H1 (cell line): Measurements from ENCODE around the gene TRIM43. TPM values are rescaled to one million over a fixed set of nuclear protein-coding genes. Genes with fewer than 3 reads are reported as not detected.

Experiments
- CTCF ChIA-PET: fragments of 300-600 bp; sonication (Branson Sonifier 250); formaldehyde crosslinking; loops from one replicate; lab custom pipeline; 2021; ENCODE audit not compliant: partially characterized antibody; lab: Charles Lee
- POLR2A ChIA-PET: fragments of 300-600 bp; sonication (Branson Sonifier 250); formaldehyde crosslinking; loops from one replicate; lab custom pipeline; 2021; ENCODE audit warnings: inconsistent platforms; ENCODE audit not compliant: partially characterized antibody; lab: Charles Lee
- DNase-seq, 2 experiments: peaks; one replicate each; pipeline versions ENCODE4 v3.0.0 to v3.0.0-alpha.2; 2010 to 2022; ENCODE audit warnings: low spot score in 2 of 2, low read depth in 1 of 2, mixed read lengths in 1 of 2
- FAIRE-seq: peaks from 2 replicates; lab custom pipeline; 2011; peaks lifted over from hg19 to GRCh38; lab: Jason Lieb, UNC
- H2AFZ ChIP-seq: 2 replicates; pipeline ENCODE4 v1.8.1; 2012; ENCODE audit warnings: low read length, inconsistent platforms
- H2AK5ac ChIP-seq: 2 replicates; pipeline ENCODE4 v1.6.1; 2013; ENCODE audit warnings: low read depth, low read length
- H2BK120ac ChIP-seq: replicated peaks from 2 replicates; pipeline ENCODE3; 2013; ENCODE audit warnings: low read depth, low read length, inconsistent platforms
- H2BK12ac ChIP-seq: 2 replicates; pipeline ENCODE4 v1.6.1; 2013; ENCODE audit warnings: low read depth, low read length
- H2BK15ac ChIP-seq: 2 replicates; pipeline ENCODE4 v1.6.1; 2013; ENCODE audit warnings: low read length
- H2BK20ac ChIP-seq: 2 replicates; pipeline ENCODE4 v1.6.1; 2013; ENCODE audit warnings: low read length
- H2BK5ac ChIP-seq: 2 replicates; pipeline ENCODE4 v1.6.1; 2013; ENCODE audit warnings: low read depth, low read length
- H3K14ac ChIP-seq: 2 replicates; pipeline ENCODE4 v1.6.1; 2013; ENCODE audit warnings: inconsistent platforms; ENCODE audit not compliant: insufficient read length
- H3K18ac ChIP-seq: 2 replicates; pipeline ENCODE4 v1.6.1; 2013; ENCODE audit warnings: low read length; ENCODE audit errors: extremely low read depth
- H3K23ac ChIP-seq: 2 replicates; pipeline ENCODE4 v1.6.1; 2013; ENCODE audit warnings: inconsistent platforms; ENCODE audit not compliant: insufficient read length
- H3K23me2 ChIP-seq: 2 replicates; pipeline ENCODE4 v1.6.1; 2013; ENCODE audit warnings: low read depth, low read length
- H3K27ac ChIP-seq: 2 replicates; pipeline ENCODE4 v1.6.1; 2011; ENCODE audit warnings: low read depth, low read length, inconsistent platforms
- H3K27me3 ChIP-seq, 4 experiments: replicated peaks in 1 of 4; 1 replicate in 1 of 4; 2 replicates in 3 of 4; pipeline versions ENCODE4 v1.6.1 to v1.8.1; 2011 to 2013; ENCODE audit warnings: low read length in 3 of 4, mild to moderate bottlenecking in 3 of 4, inconsistent platforms in 2 of 4, mixed read lengths in 2 of 4, moderate library complexity in 1 of 4; ENCODE audit not compliant: control insufficient read depth in 3 of 4, insufficient read depth in 3 of 4; ENCODE audit errors: extremely low read depth in 1 of 4
- H3K36me3 ChIP-seq, 4 experiments: 2 replicates each; pipeline versions ENCODE4 v1.6.1 to v1.8.1; 2011 to 2013; ENCODE audit warnings: mild to moderate bottlenecking in 4 of 4, low read length in 3 of 4, moderate library complexity in 2 of 4, control low read depth in 1 of 4, inconsistent platforms in 1 of 4; ENCODE audit not compliant: insufficient read depth in 4 of 4, control insufficient read depth in 2 of 4
- H3K4ac ChIP-seq: replicated peaks from 2 replicates; pipeline ENCODE3; 2013; ENCODE audit warnings: low read length, low read depth, mixed read lengths, inconsistent platforms; ENCODE audit not compliant: insufficient read length
- H3K4me1 ChIP-seq, 4 experiments: replicated peaks in 1 of 4; 1 replicate in 1 of 4; 2 replicates in 3 of 4; pipeline versions ENCODE4 v1.6.1 to v1.8.1; 2011 to 2013; ENCODE audit warnings: low read length in 3 of 4, inconsistent platforms in 2 of 4, mixed read lengths in 1 of 4; ENCODE audit not compliant: insufficient read depth in 4 of 4, control insufficient read depth in 3 of 4
- H3K4me2 ChIP-seq, 2 experiments: 2 replicates each; pipeline versions ENCODE4 v1.6.1 to v1.8.1; 2011 to 2013; ENCODE audit warnings: low read depth in 2 of 2, low read length in 2 of 2, control low read depth in 1 of 2, inconsistent platforms in 1 of 2, mild to moderate bottlenecking in 1 of 2; ENCODE audit not compliant: insufficient read depth in 1 of 2
- H3K4me3 ChIP-seq, 4 experiments: fragments of 200-600, 300-600 bp in 1 of 4; sonication (generic), shearing (Covaris generic), sonication (Bioruptor Twin) in 1 of 4; 2 replicates each; pipeline versions ENCODE4 v1.5.1 to v1.8.1; 2011 to 2016; ENCODE audit warnings: low read length in 4 of 4, low read depth in 3 of 4, control low read depth in 2 of 4, inconsistent platforms in 2 of 4, mild to moderate bottlenecking in 2 of 4, mixed read lengths in 1 of 4, moderate library complexity in 1 of 4; ENCODE audit not compliant: insufficient read depth in 2 of 4; ENCODE audit errors: extremely low read depth in 1 of 4
- H3K56ac ChIP-seq: replicated peaks from 2 replicates; pipeline ENCODE3; 2013; ENCODE audit warnings: low read depth, mild to moderate bottlenecking, mixed read lengths, low read length, inconsistent platforms; ENCODE audit not compliant: insufficient read length
- H3K79me1 ChIP-seq: 2 replicates; pipeline ENCODE4 v1.6.1; 2013; ENCODE audit warnings: low read depth, low read length, control low read depth
- H3K79me2 ChIP-seq, 2 experiments: 2 replicates each; pipeline versions ENCODE4 v1.6.1 to v1.8.1; 2012 to 2013; ENCODE audit warnings: low read length in 2 of 2, mild to moderate bottlenecking in 2 of 2, inconsistent platforms in 1 of 2; ENCODE audit not compliant: insufficient read depth in 2 of 2, control insufficient read depth in 1 of 2
- H3K9ac ChIP-seq, 4 experiments: replicated peaks in 1 of 4; 1 replicate in 1 of 4; 2 replicates in 3 of 4; pipeline versions ENCODE4 v1.6.1 to v1.8.1; 2011 to 2013; ENCODE audit warnings: low read depth in 3 of 4, low read length in 3 of 4, control low read depth in 2 of 4, mild to moderate bottlenecking in 2 of 4, moderate library complexity in 2 of 4, inconsistent platforms in 1 of 4; ENCODE audit errors: extremely low read depth in 1 of 4
- H3K9me3 ChIP-seq, 2 experiments: 2 replicates each; pipeline versions ENCODE4 v1.6.1 to v1.8.1; 2012 to 2013; ENCODE audit warnings: mild to moderate bottlenecking in 2 of 2, moderate library complexity in 2 of 2, control low read depth in 1 of 2, inconsistent platforms in 1 of 2, low read depth in 1 of 2, low read length in 1 of 2, mixed read lengths in 1 of 2; ENCODE audit not compliant: insufficient read depth in 2 of 2
- H4K20me1 ChIP-seq, 2 experiments: replicated peaks in 1 of 2; 2 replicates each; pipeline versions ENCODE3 to v1.8.1; 2011 to 2013; ENCODE audit warnings: inconsistent platforms in 2 of 2, low read length in 2 of 2, mild to moderate bottlenecking in 1 of 2; ENCODE audit not compliant: insufficient read depth in 2 of 2, control insufficient read depth in 1 of 2
- H4K5ac ChIP-seq: 2 replicates; pipeline ENCODE4 v1.6.1; 2013; ENCODE audit warnings: low read length, low read depth, mixed read lengths, inconsistent platforms; ENCODE audit not compliant: insufficient read length
- H4K8ac ChIP-seq: 2 replicates; pipeline ENCODE4 v1.8.0; 2013; ENCODE audit warnings: mild to moderate bottlenecking, moderate library complexity, low read length, inconsistent platforms; ENCODE audit not compliant: insufficient read depth; ENCODE audit errors: extremely low read depth
- H4K91ac ChIP-seq: replicated peaks from 2 replicates; pipeline ENCODE3; 2013; ENCODE audit warnings: low read length, mixed read lengths, inconsistent platforms; ENCODE audit not compliant: insufficient read length
- ASH2L ChIP-seq: fragments of 200-600, 300-600 bp; sonication (generic); IDR thresholded peaks from one replicate; pipeline ENCODE4 v1.7.1; 2017; ENCODE audit warnings: low read length
- CBX5 ChIP-seq: fragments of 300-800, 300-1000 bp; sonication (generic); IDR thresholded peaks from 2 replicates; pipeline ENCODE4 v1.7.1; 2016; ENCODE audit warnings: antibody characterized with exemption, low read length, low read depth
- EZH2 ChIP-seq: fragments of 200-600 bp; sonication (generic); IDR thresholded peaks from 2 replicates; pipeline ENCODE4 v1.7.1; 2012; ENCODE audit warnings: low read depth, mild to moderate bottlenecking, moderate library complexity, low read length, inconsistent platforms; ENCODE audit not compliant: severe bottlenecking
- JUN ChIP-seq: IDR thresholded peaks from 2 replicates; pipeline ENCODE4 v1.6.1; 2011; ENCODE audit warnings: low read depth, mild to moderate bottlenecking, improper control_type of control experiment, low read length
- MAX ChIP-seq: IDR thresholded peaks from 2 replicates; pipeline ENCODE4 v1.6.1; 2012; ENCODE audit warnings: inconsistent platforms
- NANOG ChIP-seq: IDR thresholded peaks from 2 replicates; pipeline ENCODE4 v1.6.1; 2011; ENCODE audit warnings: low read length, low read depth, mild to moderate bottlenecking, inconsistent platforms; ENCODE audit not compliant: insufficient read depth, poor library complexity, severe bottlenecking
- POLR2AphosphoS5 ChIP-seq: IDR thresholded peaks from 2 replicates; pipeline ENCODE4 v1.6.1; 2011; ENCODE audit warnings: low read depth, low read length
- SAP30 ChIP-seq: fragments of 300-600 bp; sonication (generic); IDR thresholded peaks from 2 replicates; pipeline ENCODE4 v1.7.1; 2012; ENCODE audit warnings: low read length, moderate library complexity, mild to moderate bottlenecking, inconsistent platforms; ENCODE audit not compliant: insufficient read depth, insufficient replicate concordance
- SP2 ChIP-seq: IDR thresholded peaks from 2 replicates; pipeline ENCODE4 v1.6.1; 2012; ENCODE audit warnings: mild to moderate bottlenecking, low read length, inconsistent platforms
- WGBS, 2 experiments: shearing (Covaris generic) in 1 of 2; methylation state at CpG; one replicate each; pipeline versions ENCODE4 v1.1.6 to v1.1.7; 2013 to 2015; ENCODE audit warnings: low lambda C conversion rate in 2 of 2, mixed read lengths in 2 of 2, inconsistent platforms in 1 of 2, low coverage in 1 of 2, missing lambda C conversion rate in 1 of 2; ENCODE audit not compliant: insufficient replicate concordance in 2 of 2, insufficient coverage in 1 of 2, insufficient read length in 1 of 2; ENCODE audit errors: extremely low coverage in 1 of 2, missing lambda C conversion rate in 1 of 2; 5-methylcytosine and 5-hydroxymethylcytosine counted together
- polyA plus RNA-seq, 7 experiments: library from polyadenylated mRNA; depleted of rRNA in 3 of 7; stranded (reverse) in 5 of 7; unstranded in 2 of 7; fragments of >200 nt in 5 of 7; fragments of 200-250 nt in 2 of 7; gene quantifications; 1 replicate in 5 of 7; 2 replicates in 1 of 7; 4 replicates in 1 of 7; pipeline versions ENCODE4 v1.2.1 to v1.2.3, GENCODE V29; 2011 to 2013; ENCODE audit warnings: missing spikeins in 2 of 7, mixed read lengths in 2 of 7
- total RNA-seq: library from RNA; stranded (reverse); fragmentation: NEBNext Ultra II Directional; extraction: Animal tissue kit (Norgen Biotek cat#: 25700); gene quantifications from 2 replicates; pipeline ENCODE4 v1.2.1, GENCODE V29; 2021

Gene TRIM43
- total and polyA plus RNA-seq, 2 of the 8 experiments (the other 6 are each of a cell fraction or from before 2014, with no cell fraction given): not detected

- Histone ChIP-seq H4K5ac (no peak overlapping the region), H2BK120ac (no peak overlapping the region), H3K9ac (no peak overlapping the region), H2AK5ac (no peak overlapping the region), H3K79me1 (no peaks in the 10 kb centered on the region), H3K4ac (no peak overlapping the region), H4K20me1 (no peaks in the 10 kb centered on the region), H3K4me3 (no peak overlapping the region), H3K27ac (no peak overlapping the region), H3K14ac (no peak overlapping the region), H3K23me2 (no peaks in the 10 kb centered on the region), H4K8ac (no peak overlapping the region), H2BK12ac (no peak overlapping the region), H3K56ac (no peak overlapping the region), H2BK5ac (no peak overlapping the region), H3K9me3 (peaks cover 48 to 52% of the 10 kb centered on the region in 2 experiments), H3K18ac (no peak overlapping the region), H3K79me2 (no peaks in the 10 kb centered on the region), H4K91ac (no peak overlapping the region), H3K4me2 (no peak overlapping the region), H2BK15ac (no peak overlapping the region), H3K36me3 (no peaks in the 10 kb centered on the region), H3K23ac (no peak overlapping the region)
- FAIRE-seq: no peak
- WGBS, 2 experiments: 87% methylated on average over 2 of the region's 2 CpGs; no CpG with 5 or more reads in 1 of the 2 experiments
- ChIA-PET POLR2A (no interaction called here), CTCF (no interaction called here)
- TF ChIP-seq NANOG (no peak), POLR2AphosphoS5 (no peak), ASH2L (no peak), EZH2 (no peak), JUN (no peak), CBX5 (no peak), SP2 (no peak), SAP30 (no peak), MAX (no peak)
- TF ChIP-seq, all 59 proteins: peak for 0
- no peak overlapping the region for H2AFZ ChIP-seq
- no peak for DNase-seq
- H2BK20ac ChIP-seq: no peak overlapping the region
- H3K4me1 ChIP-seq: no peaks in the 10 kb centered on the region
- no peaks in the 10 kb centered on the region for H3K27me3 ChIP-seq
Observed at GRCh38 chr2:95552911-95553310, 38.9 kb upstream of the TRIM43 start.
